Measurements from ENCODE around the gene RAD51B.

GRCh38 chr14:68470361-68470760 is 650.8 kb downstream of the RAD51B start:
- TF ChIP-seq CTCF (IDR thresholded peaks at IDR 0.05) (no peak), EP300 (IDR thresholded peaks at IDR 0.05) (no peak), POLR2A (IDR thresholded peaks at IDR 0.05) (no peak), POLR2AphosphoS5 (IDR thresholded peaks at IDR 0.05) (no peak)
